Measurements from ENCODE around the gene DOCK4.
"Not testable (repeated sequence)": the region's sequence is repeated elsewhere in the genome, so short reads cannot be mapped to it uniquely, and the experiment has no call there.

Gene DOCK4

GRCh38 chr7:112136271-112137008 is 69.8 kb downstream of the DOCK4 start:
- DNase-seq (ENCODE audit: low read depth in 2 of 2), result no peak

- DNase-seq (ENCODE audit: low read depth in 2 of 2), result no peak
These were observed 70.4 kb downstream of the DOCK4 start for GRCh38 chr7:112135815-112136214.

GRCh38 chr7:112134039-112134438 is 72.2 kb downstream of the DOCK4 start:
- DNase-seq (ENCODE audit: low read depth in 2 of 2), result no peak

GRCh38 chr7:112133328-112133727 is 72.9 kb downstream of the DOCK4 start:
- DNase-seq (ENCODE audit: low read depth in 2 of 2), result no peak

GRCh38 chr7:112132051-112132694 is 74.0 kb downstream of the DOCK4 start:
- no peak for DNase-seq (ENCODE audit: low read depth in 2 of 2)

- no peak for DNase-seq (ENCODE audit: low read depth in 2 of 2)
These were observed 75.3 kb downstream of the DOCK4 start for GRCh38 chr7:112130729-112131410.

GRCh38 chr7:112129655-112130323 is 76.4 kb downstream of the DOCK4 start:
- no peak for DNase-seq (ENCODE audit: low read depth in 2 of 2)

- DNase-seq (ENCODE audit: low read depth in 2 of 2), result not testable (repeated sequence)
These were observed 77.5 kb downstream of the DOCK4 start for GRCh38 chr7:112128461-112129425.

- not testable (repeated sequence) for DNase-seq (ENCODE audit: low read depth in 2 of 2)
These were observed 78.2 kb downstream of the DOCK4 start for GRCh38 chr7:112128041-112128440.

- no peak for DNase-seq (ENCODE audit: low read depth in 2 of 2)
These were observed 80.9 kb downstream of the DOCK4 start for GRCh38 chr7:112125250-112125649.

GRCh38 chr7:112124061-112124766 is 82.0 kb downstream of the DOCK4 start:
- DNase-seq (ENCODE audit: low read depth in 2 of 2), result no peak

- no peak for DNase-seq (ENCODE audit: low read depth in 2 of 2)
These were observed 83.4 kb downstream of the DOCK4 start for GRCh38 chr7:112122798-112123197.

GRCh38 chr7:112122144-112122543 is 84.1 kb downstream of the DOCK4 start:
- no peak for DNase-seq (ENCODE audit: low read depth in 2 of 2)

- no peak for DNase-seq (ENCODE audit: low read depth in 2 of 2)
These were observed 84.9 kb downstream of the DOCK4 start for GRCh38 chr7:112121318-112121717.

- no peak for DNase-seq (ENCODE audit: low read depth in 2 of 2)
These were observed 85.4 kb downstream of the DOCK4 start for GRCh38 chr7:112120696-112121217.

- DNase-seq (ENCODE audit: low read depth in 2 of 2), result no peak
These were observed 87.3 kb downstream of the DOCK4 start for GRCh38 chr7:112118581-112119566.

GRCh38 chr7:112116894-112117293 is 89.3 kb downstream of the DOCK4 start:
- no peak for DNase-seq (ENCODE audit: low read depth in 2 of 2)

- DNase-seq (ENCODE audit: low read depth in 2 of 2), result no peak
These were observed 89.8 kb downstream of the DOCK4 start for GRCh38 chr7:112116358-112116757.

- DNase-seq (ENCODE audit: low read depth in 2 of 2), result no peak
These were observed 90.3 kb downstream of the DOCK4 start for GRCh38 chr7:112115880-112116279.
